Activated CD8-positive, alpha-beta memory T cell treated with anti-CD3 and anti-CD28 coated beads for 24 hours (primary cell): ENCODE results near the gene CPNE1.

Source experiments
- DNase-seq: peaks from one replicate; pipeline ENCODE4 v3.0.0-alpha.2; 2020

CPNE1 gene

DNA sequence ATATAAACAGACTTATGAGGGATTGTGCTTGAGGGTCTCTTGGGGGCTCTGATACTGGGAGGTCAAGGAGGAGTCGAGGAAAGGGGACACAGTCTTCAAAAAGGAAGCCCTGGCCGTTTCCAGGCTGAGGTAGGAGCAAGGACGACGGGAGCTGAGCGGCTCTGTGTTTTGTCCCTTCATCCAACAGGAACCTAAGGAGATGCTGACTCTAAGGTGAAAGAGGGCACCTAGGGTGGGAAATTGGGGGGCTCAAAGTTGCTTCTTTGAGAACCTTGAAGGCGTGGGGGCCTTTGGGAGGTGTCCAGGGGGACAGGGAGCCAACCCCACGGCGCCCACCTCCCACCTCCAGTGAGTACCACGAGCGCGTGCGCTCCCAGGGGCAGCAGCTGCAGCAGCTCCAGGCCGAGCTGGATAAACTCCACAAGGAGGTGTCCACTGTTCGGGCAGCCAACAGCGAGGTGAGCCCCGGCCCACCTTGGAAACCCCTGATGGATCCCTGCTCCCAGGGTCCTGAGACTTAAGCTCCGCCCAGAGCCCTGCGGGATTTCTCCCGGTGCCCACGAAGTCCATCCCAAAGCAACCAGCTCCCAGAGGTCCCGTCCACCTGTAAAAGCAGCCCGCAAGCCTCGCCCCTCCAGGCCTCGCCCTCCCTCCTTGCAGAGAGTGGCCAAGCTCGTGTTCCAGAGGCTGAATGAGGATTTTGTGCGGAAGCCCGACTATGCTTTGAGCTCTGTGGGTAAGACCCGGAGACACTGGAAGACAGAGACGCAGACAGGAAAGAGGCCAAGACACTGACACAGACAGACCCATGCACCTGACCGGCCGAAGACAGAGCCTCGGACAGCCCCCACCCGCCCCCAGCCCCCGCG is 46.2 kb downstream of the CPNE1 start:
- DNase-seq, result peak; percentile 71

DNA sequence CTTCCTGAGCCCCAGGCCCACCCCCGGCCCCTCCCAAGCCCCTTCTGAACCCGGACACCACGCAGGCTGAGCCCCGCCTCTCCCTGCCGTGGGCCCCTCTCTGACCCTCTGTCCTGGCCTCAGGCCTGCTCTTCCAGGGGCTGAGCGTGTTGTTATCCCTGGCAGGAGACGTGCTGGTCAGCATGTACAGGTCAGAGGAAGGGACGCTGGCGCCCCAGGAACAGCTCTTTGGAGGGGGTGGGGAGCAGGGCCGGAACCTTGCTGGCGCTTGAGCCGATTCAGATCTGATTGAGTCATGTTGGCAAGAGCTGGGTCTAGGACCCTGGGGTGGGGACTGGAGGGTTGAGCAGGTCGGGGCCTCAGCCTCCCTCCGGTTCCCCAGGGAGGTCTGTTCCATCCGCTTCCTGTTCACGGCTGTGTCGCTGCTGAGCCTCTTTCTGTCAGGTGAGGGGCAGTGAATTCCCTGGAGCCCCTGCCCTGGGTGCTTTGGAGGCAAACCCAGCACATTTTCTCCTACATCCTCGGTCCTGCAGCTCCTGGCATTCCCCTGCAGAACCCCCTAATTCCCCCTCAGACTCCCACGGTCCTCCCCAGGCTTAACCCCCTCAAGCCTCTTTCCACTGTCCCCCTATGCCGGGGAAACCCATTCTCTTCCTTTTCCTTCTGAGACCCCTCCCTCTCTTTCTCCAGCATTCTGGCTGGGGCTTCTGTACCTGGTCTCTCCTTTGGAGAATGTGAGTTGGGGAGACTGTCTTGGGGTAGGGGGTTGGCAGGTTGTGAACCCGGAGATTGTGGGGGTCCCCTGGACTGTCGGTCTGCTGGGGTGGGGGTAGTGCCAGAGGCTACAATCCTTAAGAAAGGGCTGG is 47.1 kb downstream of the CPNE1 start:
- peak; percentile 71 for DNase-seq

DNA sequence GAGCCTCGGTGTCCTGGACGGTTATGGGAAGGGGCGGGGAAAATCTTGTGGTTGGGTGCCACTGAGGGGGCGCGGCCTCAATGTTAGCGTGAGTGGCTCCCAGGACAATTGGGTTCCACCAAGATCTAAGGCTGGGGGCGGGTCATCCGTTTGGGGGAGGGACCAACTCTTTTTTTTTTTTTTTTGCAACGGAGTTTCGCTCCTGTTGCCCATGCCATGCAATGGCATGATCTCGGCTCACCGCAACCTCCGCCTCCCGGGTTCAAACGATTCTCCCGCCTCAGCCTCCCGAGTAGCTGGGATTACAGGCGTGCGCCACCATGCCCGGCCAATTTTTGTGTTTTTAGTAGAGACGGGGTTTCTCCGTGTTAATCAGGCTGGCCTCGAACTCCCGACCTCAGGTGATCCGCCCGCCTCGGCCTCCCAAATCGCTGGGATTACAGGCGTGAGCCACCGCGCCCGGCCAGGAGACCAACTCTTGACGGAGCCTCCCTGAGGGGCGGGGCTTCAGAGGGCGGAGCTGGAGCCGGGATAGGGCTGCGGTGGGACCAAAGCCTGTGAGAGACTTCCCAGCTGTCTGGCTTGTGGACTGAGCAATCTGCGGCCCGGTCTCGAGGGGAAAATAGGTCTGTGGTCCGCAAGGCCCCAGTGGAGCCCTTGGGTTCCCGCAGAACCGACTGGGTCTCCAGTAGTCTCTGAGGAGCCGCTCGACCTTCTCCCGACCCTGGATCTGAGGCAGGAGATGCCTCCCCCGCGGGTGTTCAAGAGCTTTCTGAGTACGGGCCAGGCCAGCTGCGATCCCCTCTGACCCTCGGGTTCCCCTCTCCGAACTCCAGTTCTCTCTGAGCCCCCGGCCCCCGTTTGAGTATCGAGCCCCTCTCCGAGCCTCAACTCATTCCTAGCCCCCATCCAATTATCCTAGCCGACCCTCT is 48.0 kb downstream of the CPNE1 start:
- DNase-seq, result no peak

DNA sequence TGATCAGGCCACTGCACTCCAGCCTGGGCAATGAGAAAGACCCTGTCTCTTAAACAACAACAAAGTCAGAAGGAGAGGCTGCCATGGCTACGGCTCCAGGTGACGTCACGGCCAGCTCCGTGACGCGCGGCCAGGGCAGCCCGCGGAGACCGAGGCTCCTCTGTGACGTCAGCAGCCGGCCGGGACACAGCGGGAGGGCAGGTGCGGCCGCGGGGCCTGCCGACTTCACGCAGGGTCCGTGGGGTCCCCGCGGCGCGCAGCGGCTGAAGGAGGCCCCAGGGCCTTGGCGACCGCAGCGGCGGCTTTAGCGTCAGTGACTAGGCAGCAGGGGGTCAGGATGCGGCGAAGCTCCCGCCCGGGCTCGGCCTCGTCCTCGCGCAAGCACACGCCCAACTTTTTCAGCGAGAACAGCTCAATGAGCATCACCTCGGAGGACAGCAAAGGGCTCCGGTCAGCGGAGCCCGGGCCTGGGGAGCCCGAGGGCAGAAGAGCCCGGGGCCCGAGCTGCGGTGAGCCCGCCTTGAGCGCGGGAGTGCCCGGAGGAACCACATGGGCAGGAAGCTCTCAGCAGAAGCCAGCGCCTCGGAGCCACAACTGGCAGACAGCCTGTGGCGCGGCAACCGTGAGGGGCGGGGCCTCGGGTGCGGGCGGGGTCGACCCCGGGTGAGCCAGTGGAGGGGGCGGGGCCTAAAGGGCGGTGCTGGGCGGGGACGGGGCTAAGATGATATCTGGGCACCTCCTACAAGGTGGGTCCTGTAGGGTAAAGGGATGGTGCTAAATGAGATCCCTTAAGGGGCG is 48.8 kb downstream of the CPNE1 start, which contains the start of gene SPAG4:
Gene SPAG4 (plus strand): TSS at position 163 of the 798 bp plus-strand sequence. CDS start 175 bp downstream, at position 338.
- DNase-seq, result peak; percentile 100

DNA sequence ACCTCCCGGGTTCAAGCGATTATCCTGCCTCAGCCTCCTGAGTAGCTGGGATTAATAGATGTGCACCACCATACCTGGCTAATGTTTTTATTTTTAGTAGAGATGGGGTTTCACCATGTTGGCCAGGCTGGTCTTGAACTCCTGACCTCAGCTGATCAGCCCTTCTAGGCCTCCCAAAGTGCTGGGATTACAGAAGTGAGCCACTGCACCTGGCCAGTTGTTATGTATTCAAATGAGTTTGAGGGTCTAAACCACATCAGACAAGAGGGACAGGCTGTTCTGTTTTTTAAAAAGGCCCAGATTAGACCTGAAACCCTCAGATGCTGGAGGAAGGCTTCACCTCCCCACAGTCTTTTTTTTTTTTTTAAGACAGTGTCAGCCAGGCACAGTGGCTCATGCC is 53.2 kb downstream of the CPNE1 start:
- DNase-seq, result no peak

DNA sequence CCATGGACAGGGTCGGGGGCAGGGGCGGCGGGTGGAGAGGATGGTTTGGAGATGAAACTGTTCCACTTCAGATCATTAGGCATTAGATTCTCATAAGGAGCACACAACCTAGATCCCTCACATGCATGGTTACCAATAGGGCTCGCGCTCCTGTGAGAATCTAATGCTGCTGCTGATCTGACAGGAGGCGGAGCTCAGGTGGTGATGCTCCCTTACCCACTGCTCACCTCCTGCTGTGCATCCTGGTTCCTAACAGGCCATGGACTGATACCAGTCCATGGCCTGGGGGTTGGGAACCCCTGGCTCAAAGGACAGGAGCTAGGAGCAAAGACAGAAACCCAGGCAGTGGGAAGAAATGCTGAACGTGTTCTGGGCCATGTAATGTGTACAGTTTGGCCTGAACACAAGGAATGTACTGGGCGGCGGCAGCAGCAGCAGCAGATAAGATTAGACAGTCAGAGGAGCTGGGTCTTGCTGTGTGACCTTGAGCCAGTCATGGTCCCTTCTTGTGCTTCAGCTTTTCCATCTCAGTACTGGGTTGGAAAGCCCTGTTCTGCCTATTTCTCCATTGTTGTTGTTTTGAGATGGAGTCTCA is 53.8 kb downstream of the CPNE1 start:
- no peak for DNase-seq

DNA sequence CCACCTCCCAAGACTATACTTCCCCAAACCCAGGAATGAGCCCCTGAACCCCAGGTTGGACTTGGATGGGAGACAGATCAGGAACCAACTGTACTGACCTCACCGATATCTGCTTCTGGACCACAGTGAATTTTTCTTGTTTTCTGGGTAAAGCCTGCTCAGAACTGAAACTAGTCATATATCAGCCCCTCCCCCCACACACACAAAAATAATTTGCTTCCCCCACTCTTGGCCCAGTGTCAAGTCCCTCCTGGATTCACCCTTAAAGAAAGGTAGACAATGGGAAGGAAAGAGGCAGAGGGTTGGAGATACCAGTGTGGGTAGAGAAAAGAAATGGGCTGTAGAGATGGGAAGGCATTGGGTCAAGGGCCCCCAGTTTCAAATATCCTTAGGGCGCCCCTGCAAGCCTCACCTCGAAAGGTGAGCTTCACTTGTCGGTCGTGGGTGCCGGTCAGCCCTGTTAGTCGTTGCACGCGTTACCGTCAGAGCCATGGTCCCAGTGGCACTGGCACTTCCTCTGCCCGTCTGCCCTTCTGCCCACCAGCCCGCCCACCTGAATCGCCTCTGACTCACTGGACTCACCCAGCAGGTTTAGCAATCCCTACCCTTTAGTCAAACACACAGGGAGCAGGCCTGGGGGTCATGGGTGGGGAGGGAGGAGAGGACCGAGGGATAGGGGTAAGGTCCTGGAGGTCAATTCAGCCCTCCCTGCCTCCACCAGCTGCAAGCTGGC is 57.5 kb downstream of the CPNE1 start:
- DNase-seq, result no peak

DNA sequence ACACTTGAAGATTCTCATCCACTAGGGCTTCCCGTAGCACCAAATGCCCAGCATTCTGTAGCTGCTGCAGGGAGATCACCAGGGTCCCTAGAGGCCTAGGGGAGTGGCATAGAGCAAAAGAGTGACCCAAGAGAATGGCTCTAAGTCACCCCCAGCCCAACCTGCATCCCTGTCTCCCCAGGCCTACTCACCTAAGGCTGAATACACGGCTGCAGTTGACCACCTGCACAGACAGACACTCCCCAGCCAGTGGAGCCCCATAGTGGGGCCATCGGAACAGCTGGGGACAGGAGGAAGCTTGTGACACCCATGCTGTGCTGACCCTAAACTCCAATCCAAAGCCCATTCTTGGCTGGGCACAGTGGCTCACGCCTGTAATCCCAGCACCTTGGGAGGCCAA is 58.6 kb downstream of the CPNE1 start:
- no peak for DNase-seq

DNA sequence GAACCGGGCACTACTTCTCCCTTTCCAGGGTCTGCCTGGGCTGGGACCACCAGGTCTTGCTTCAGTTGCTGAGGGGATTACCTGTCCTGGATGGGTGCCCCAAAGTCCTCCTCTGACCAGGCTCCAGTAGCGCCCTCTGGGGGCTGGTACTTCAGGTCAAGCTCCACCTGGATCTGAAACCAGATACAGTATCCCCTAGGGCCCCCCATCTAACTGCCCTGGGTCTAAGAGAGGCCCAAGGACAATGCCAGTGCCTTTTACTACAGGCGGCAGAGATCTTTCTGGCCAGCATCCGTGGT is 60.3 kb downstream of the CPNE1 start:
- DNase-seq, result no peak

DNA sequence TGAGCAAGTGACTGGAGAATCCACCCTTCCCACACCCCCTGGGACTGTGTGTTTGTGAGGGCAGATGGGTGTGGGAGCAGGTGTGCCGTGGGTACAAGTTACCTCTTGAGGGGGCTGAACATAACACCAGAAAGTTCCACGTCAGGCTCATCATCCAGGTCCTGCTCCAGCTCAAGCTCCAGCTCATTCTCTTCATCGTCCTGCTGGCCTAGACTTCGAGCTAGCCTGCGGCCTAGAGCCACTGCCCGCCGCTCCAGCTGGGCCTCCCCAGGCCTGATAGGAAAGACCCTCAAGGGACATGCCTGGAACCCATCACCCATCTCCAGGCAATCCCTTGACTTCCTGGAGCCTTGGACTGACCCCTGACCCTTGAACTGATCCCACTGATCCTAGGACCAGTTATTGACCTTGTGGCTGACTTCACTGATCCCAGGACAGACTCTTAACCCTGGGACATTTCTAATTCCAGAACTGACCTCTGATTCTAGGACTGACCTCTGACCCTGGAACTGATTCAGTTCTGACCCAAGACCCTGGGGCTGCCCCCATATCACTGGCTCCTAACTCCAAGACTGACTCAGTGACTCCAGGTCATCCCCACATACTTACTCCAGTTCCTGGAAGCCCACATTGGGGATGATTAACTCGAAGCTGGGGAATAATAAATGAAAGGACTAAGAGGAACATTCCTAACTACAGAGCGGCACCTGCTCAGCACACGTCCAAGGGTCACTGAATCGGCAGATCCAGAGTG is 60.8 kb downstream of the CPNE1 start:
- DNase-seq, result no peak

DNA sequence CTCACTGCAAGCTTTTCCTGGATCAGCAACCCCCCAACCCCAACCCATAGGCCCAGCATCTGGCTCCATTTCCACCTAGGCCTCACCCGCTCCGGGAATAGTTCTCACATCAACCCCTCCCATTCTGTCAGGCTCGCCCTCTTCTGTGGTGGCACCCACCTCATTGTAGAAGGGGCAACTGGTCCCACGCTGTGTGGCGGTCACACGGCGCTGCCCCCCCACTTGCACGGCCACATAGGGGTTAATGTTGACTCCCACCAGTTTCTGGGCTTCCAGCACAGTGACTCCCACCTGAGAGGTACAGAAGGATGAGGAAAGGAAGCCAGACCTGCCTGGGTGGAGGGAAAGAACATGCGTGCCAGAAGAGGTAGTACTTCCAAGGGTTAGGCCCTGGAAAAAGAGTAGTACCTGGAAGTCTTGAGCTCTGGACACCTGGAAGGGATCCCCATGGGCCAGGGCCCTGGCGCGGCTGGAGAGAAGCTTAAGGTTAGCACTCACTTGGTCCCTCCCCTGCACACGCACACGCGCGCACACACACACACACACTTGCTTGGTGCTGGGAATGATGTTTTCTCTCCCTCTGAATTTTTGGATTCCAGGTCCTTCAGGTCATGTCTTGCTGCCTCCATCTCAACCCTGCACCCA is 61.7 kb downstream of the CPNE1 start:
- DNase-seq, result no peak

DNA sequence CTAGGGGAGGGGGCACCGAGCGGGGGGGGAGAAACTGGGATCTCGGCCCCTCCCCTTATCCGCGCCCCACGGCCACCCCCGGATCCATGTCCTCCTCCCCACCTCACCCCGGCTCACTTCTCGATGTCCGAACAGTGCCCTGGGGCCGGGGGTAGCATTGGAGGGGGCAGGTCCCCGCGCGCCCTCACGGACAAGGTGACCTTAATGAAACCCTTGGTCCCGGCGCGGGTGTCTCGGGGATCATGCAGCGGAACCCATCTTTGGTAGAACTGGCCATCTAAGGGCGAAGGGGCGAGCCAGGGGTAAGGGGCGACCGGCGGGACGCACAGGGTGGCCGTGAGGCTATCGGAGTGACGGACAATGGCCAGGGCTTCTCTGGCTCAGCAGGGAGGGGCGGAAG is 62.7 kb downstream of the CPNE1 start:
- DNase-seq, result no peak

DNA sequence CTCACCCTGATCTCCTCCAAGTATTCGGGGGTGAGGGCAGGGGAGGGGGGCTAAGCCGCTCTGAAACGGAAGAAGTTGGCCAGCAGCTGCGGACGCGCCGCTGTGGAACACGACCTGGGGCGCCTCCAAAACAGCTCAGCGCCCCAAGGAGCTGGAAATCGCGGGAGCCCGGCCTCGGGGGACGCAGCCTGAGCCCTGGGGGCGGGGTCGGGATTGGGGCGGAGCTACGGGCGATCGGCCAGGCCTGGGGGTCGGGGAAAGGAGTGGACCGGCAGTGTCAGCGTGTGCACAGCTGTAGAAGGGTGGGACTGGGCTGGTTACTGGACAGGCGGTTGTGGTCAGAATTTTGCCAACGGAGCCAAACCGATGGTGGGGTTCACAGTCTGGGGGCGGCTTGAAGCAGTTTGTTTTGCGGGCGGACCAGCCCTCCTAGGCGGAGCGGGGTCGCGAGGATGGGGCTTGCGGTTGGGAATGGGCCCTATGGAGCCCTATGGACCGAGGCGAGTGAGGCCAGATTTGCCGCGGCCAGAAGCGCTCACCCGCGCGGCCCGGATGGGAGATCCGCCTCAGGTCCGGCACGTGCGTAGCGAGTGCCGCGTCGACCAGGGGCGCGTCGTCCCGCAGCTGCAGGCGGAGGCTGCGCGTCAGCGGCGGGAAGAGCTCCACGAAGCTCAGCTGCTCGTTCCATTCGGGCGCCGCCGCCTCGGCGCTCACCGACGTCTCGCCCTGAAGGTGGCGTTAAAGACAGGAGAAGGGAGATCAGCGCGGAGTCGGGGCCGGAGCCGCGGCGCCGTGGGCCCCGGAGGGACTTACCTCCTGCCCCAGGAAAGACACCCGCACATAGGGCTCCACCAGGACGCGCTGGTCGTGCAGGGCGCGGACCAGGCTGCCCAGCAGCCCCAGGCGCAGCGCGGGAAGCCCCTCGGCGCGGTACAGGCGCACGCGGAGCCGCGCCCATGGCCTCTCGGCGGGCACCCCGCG is 63.4 kb downstream of the CPNE1 start:
- DNase-seq, result peak; percentile 87

DNA sequence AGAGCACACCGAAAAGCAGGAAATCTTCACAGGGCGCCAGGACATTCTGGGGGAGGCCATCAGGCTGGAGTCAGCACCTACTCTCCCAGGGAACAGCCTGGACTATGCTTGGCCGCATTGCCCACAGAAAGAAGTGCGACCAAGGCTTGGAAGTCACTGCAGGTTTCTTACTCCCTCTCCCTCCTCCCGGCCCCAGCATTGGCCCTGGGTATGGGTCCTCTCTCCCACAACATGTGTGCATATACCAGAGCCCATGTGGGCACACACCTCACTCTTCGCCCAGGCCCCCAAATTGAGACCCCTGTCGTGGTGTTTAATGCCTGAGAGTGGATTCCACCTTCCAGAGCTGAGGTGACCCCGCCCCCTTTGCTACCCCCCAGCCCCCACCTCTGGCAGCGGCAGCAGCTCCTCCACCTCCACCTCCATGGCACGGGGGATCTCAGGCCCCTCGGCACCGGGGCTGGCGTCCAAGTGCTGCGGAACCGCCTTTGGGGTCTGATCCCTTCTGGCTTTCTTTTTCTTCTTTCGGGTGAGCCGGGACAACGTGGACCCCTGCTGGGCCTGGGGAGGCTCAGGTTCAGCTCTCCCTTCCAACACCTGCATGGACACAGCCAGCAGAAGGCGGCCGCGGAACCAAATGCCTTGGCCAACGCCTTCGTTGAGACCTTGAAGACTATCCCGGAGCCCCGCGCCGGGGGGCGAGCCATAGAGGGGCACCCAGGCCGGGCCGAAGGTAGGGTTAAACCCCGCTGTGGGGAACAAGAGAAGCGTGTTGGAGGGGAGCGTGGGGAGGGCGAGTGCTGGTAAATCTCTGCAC is 64.3 kb downstream of the CPNE1 start:
- DNase-seq, result no peak

DNA sequence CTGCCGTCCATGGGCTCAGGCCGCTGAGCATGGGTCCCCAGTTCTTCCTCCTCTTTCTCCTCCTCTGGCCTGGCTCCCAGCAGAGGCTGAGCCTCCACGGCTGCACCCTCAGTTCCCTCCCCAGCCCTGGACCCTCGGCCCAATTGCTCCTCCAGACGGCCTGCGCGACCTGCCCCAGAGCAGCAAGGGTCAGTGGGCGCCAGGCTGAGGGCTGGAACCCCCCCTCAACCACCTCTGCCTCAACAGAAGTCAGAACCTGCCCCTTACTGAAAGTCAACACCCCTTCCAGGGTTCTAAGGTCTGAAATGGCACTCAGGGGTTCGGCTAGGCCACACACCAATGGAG is 65.0 kb downstream of the CPNE1 start:
- DNase-seq, result no peak

DNA sequence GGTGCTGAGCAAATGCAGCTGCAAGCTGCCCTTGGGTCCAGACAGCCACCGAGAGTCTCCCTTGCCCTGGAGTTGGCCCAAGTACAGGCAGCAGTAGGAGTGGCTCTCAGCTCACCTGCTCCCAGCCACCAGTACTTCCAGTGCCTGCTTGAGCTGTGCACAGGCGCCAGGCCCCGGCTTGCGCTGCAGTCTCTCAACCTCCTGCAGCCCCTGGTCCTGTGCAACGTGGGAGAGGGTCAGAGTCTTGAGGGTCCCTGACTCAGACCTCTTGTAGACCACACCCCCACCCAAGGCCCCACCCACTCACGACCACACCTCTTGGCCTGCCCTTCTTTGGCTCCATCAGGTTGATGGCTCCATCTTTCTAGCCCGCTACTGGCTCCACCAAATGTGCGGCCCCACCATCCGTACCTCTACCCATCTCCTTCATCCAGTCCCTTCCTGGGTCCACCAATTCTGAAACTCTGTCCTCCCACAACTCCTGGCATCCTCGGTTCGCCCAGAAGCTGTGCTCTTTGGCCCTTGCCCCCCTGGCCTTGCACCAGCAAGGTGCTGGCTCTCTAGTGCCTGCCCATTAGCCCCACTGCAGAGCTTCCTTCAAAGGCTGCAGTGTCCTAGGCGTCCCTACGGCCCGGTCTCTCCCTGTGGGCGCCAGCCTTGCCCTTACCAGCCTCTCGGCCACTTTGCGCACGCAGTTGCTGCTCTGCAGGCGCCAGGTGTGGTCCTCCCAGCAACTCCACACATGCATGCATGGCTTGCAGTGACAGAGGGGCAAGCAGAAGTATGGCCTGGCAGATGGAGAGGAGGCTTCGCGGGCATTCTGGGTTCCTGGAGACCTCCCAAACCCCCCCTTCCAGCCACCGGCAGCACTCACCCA is 65.6 kb downstream of the CPNE1 start:
- no peak for DNase-seq

DNA sequence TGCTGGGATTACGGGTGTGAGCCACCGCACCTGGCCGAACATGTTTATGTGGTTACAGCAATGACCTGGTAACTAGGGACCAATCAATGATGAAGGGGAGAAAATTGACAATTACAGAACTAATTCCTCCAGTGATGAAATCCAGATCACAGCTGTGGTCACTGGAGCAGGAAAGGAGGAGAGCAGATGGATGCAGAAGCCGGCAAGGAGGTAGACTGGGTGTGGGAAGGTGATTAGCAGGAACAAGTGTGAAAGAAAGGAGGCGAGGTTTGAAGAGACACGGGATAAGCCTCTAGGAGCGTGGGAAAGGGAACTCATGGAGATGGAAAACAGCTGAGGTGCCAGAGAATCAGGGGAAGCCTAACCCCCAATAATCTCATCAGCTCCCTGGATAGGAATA is 66.2 kb downstream of the CPNE1 start:
- no peak for DNase-seq
